Retina (tissue), 1 donor: ENCODE data around the gene TMEM213.

ENCODE experiments used
- DNase-seq: peaks from one replicate; pipeline ENCODE4 v3.0.0-alpha.2; 2016

The TMEM213 gene

GRCh38 chr7:138843632-138844580 is 46.1 kb downstream of the TMEM213 start:
- no peak for DNase-seq

DNA sequence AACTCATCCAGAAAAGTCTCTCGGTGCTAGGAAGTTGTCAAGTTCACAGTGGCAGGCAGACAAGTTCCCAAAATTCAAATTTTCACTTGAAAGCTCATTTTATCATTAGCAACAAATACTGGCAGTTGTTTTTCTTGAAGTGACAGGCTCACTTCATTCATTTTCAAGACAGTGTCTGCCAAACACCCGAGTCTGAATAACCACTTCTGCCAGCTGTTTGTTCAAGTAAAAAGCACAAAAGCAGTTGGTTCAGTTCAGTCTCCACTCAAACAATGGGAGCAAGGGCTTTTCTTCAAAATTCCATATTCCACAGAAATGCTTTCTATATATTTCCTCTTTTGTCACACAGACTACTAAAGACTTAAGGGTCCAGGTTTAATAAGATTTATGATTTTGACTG is 47.9 kb downstream of the TMEM213 start:
- DNase-seq = no peak

DNA sequence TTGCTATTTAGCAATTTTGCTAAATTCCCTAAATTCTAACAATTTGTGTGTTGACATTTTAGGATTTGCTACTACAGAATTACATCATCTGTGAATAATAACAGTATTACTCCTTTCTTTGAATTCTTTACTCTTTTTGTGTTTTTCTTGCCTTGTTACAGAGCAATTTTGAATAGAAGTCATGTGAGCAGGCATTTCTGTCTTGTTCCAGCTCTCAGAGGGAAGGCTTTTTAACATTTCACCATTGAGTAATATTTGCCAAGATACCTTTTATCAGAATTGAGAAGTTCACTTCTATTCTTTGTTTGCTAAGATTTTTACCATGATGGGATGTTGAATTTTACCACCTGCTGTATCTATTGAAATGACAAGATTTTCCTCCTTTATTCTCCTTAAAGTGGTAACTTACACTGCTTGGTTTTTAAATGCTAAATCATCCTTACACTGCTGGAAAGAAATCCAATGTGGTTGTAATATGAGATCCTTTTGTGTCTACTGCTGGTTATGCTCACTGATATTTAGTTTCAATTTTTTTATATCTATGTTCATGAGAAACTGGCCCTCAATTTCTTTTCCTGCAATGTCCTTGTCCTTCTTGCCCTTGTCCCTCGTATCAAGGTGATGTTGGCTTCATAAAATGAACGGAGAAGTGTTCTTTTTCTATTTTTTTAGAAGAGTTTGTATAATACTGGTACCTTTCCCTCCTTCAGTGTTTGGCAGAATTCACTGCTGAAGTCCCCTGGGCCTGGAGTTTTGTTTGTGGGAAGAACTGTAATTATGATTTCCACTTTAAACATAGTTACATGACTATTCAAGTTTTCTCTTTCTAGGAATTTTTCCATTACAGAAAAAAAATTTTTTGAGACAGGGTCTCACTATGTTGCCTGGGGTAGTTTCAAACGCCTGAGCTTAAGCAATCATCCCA is 50.5 kb downstream of the TMEM213 start:
- no peak for DNase-seq

- no peak for DNase-seq
Observed at GRCh38 chr7:138849701-138850100, 51.9 kb downstream of the TMEM213 start.

DNA sequence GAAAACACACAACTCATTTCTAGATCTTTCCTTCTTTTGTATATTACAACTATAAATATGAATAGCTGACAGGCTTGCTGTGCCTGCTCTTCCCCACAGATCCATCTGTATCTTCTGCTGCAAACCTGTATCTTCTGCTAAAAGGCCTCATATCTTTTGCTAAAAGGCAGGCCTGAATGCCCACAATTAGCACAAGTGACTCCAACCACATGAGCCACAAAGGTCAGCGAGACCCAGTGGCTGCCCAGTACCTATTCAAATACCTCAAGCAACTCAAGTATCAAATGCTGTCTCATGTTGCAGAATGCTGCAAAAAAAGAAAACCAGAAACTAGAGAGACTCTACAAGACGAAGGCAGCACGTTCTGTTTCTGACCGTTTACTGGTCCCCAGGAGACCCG is 54.7 kb downstream of the TMEM213 start:
- no peak for DNase-seq

GRCh38 chr7:138853448-138853847 is 55.7 kb downstream of the TMEM213 start:
- no peak for DNase-seq

GRCh38 chr7:138854115-138854645 is 56.4 kb downstream of the TMEM213 start:
- DNase-seq = no peak

DNA sequence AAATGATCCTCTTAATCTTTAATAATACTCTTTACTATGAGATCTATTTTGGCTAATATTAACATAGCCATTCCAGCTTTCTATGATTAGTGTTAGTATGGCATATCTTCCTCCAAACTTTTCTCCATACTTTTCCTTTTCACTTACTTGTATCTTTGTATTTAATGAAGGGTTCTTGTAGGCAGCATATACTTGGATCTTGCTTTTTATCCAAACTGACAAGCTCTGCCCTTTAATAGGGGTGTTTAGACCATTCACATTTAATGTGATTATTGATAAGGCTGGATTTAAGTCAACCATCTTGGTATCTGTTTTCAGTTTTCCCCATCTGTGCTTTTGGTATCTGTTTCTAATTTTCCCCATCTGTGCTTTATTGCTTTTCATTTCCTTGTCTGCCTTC is 59.9 kb downstream of the TMEM213 start:
- DNase-seq = no peak

DNA sequence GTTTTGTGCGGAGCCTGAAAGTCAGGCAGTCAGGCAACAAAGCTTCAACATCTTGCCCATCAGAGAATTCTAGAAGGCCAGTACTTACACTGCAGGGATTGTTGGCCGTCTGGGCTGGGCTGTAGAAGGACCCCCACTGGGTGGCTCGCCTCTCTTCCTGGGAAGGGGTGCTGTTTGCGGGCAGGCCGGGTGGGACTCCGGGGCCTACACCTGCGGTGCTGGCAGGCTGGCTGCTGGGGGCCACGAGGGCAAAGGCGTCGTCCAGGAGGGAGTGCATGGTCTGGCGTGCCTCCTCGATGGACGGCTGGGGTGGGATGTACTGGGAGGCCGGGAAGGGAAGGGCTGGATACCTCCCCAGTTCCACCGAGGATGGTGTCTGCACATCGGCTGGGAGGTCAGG is 63.3 kb downstream of the TMEM213 start:
- DNase-seq = no peak

DNA sequence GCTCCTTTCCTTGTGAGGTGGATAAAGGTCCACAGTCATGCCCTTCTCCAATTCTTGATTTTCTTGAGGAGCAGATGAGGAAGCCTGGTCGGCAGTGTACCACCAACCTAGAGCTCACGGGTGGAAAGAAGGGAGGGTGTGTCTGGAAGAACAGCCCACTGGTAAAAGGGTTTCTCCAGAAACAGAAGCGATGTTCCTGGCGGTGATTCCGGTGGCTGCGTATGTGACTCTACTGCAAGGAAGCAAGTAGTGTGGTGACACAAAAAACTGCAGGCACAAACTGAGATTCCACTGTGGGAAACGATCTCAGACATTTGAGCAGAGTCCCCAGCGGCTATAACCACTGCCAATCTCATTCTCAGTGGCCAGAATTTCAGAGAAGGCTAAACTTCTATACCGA is 66.1 kb downstream of the TMEM213 start:
- no peak for DNase-seq

DNA sequence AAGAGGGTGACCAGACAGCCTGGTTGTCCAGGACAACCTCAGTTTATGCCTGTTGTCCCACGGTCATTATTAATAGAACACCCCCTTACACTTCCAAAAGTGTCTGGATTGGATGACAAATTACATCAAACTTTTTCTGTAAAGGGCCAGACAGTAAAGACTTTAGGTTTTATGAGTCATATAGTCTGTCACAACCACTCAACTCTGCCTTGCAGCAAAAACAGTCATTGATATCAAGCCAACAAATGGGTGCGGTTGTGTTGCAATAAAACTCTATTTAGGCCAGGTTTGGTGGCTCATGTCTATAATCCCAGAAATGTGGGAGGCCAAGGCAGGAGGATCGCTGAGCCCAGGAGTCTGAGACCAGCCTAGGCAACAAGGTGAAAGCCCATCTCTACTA is 66.9 kb downstream of the TMEM213 start:
- no peak for DNase-seq

DNA sequence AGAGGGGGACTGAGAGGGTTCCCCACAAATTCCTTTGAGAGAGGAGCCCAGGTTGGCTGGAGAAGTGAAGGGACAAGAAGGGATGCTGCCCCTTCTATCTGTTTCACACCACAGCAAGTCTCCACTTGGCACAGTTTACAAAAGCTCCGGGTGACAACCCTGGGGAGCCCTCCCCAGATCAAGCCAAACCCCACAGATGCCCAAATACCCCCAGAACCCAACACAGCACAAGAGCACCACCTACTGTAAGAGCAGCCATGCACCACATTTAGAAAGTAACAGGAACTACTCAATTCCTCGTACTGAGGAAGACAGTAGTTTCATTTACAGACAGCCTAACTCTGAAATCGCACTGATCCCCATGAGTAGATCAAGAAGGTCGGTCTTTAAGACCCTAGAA is 68.0 kb downstream of the TMEM213 start:
- no peak for DNase-seq

DNA sequence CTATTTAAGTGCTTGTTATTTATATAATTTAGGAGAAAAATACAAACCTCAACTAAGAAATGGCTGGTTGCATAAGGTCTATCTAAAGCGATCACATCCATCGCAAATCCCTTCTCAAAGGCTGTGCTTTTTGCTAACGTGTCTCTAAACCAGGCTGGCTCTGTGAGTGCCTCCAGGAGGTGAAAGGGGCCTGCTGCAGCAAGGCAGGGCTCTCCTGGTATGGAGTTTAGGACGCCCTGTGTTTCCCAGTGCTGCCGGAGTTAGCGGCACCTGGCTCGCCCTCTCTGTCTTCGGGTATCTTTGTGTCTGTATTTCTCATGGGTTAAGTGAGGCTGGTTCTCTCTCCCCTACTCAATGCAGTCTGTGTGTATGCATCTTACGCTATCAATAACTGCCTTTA is 68.6 kb downstream of the TMEM213 start:
- DNase-seq = no peak

DNA sequence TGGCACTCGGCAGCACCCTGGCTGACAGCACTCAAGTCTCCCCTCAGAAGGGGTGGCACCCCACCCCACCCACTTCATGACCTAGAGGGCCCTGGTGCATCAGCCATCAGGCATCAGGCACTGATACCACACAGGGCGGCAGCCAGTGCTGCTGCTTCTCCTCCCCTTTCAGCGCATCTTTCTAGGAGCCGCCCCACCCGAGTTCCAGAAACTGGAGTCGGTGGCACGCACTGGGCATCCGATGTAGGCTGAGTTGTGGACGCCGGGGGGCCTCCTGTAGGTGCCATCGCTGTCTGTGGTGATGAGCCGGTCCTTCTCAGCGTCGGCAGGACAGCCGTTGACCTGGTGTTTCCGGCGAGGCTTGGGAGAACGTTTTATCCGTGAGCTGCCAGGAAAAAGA is 70.0 kb downstream of the TMEM213 start:
- no peak for DNase-seq

DNA sequence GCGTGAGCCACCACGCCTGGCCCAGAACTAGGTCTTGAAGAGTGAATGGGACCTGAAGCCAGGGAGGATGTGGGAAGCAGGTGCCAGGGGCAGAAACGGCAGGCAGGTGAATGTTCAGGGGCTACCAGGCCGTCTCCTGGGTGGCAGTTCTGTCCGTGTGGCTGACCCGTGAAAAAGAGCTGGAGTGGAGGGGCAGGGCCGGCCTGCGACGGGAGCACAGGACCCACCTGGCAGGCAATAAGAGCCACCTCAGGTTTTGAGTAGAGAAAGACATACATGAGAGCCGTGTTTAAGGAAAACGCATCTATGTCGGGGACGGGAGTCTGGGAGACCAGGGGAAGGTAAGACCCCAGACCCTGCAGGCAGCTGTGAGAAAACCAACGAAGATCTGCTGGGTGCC is 70.9 kb downstream of the TMEM213 start:
- DNase-seq = no peak

GRCh38 chr7:138869353-138869752 is 71.6 kb downstream of the TMEM213 start:
- no peak for DNase-seq

GRCh38 chr7:138871065-138871813 is 73.4 kb downstream of the TMEM213 start:
- DNase-seq = no peak

- DNase-seq = no peak
Observed at GRCh38 chr7:138871814-138872090, 74.0 kb downstream of the TMEM213 start.

DNA sequence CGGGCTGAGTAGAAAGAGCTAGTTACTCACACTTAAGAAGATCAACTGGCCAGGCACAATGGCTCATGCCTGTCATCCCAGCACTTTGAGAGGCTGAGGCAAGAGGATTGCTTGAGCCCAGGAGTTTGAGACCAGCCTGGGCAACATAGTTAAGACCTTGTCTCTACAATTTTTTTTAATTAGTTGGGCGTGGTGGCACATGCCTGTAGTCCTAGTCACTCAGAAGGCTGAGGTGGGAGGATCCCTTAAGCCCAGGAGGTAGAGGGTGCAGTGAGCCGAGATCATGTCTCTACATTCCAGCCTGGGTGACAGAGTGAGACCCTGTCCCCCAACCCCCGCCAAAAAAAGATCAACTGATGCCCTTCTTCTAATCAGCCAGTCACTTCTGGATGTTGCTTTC is 74.8 kb downstream of the TMEM213 start:
- no peak for DNase-seq

- DNase-seq = no peak
Observed at GRCh38 chr7:138873220-138873892, 75.6 kb downstream of the TMEM213 start.

DNA sequence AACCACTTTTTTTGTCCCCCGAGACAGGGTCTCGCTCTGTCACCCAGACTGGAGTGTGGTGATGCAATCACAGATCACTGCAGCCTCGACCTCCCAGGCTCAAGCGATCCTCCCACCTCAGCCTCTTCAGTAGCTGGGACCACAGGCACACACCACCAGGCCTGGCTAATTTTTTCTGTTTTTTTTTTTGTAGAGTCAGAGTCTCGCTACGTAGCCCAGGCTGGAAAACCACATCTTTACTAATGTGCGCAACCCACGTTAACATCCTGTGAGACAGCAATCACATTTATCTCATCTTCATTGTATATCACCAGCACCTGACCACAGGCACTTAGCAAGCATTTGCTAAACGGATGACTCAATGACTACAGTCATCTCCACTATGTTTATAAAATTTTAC is 78.0 kb downstream of the TMEM213 start:
- DNase-seq = no peak

DNA sequence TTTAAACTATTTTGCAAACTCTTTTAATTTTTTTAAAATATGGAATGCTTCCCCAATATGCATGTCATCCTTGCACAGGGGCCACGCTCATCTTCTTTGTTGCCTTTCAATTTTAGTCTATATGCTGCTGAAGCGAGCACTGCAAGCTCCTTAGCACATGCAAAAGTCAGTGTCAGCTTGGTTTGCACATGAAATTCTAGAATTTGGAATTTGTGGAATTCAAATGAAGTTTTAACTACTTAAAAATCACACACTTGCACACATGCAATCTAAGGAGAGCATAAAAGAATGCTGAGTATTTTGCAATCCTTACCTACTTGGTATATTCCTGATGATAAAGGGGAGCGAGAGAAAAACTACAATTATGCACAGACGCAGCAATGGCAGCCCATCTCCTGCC is 78.5 kb downstream of the TMEM213 start:
- DNase-seq = no peak
